Fibroblast of lung (primary cell): Measurements from ENCODE around the gene PCSK6. TPM values are rescaled to one million over a fixed set of nuclear protein-coding genes. Genes with fewer than 3 reads are reported as not detected.

Experiments used
- DNase-seq, 2 donors: peaks; one replicate each; pipeline versions ENCODE4 v3.0.0 to v3.0.0-alpha.2; 2010; ENCODE audit warnings: low read depth in 2 of 2
- H2AFZ ChIP-seq: 2 replicates; pipeline ENCODE4 v1.5.1; 2012; ENCODE audit warnings: low read length, control low read depth, inconsistent platforms
- H3K27ac ChIP-seq: 2 replicates; pipeline ENCODE4 v1.5.1; 2011; ENCODE audit warnings: low read length, control low read depth; ENCODE audit not compliant: insufficient read depth
- H3K27me3 ChIP-seq: 2 replicates; pipeline ENCODE4 v1.5.1; 2011; ENCODE audit warnings: mild to moderate bottlenecking, low read length; ENCODE audit not compliant: control insufficient read depth, insufficient read depth
- H3K36me3 ChIP-seq: 2 replicates; pipeline ENCODE4 v1.5.1; 2011; ENCODE audit warnings: low read length; ENCODE audit not compliant: control insufficient read depth, insufficient read depth
- H3K4me1 ChIP-seq: 2 replicates; pipeline ENCODE4 v1.5.1; 2011; ENCODE audit warnings: low read length; ENCODE audit not compliant: control insufficient read depth, insufficient read depth; ENCODE audit errors: extremely low read depth
- H3K4me2 ChIP-seq: 2 replicates; pipeline ENCODE4 v1.5.1; 2011; ENCODE audit warnings: low read length, control low read depth; ENCODE audit not compliant: insufficient read depth; ENCODE audit errors: extremely low read depth
- H3K4me3 ChIP-seq, 4 experiments: fragments of 200-600 bp in 1 of 4; sonication (generic) in 1 of 4; replicated peaks in 1 of 4; 2 replicates each; pipeline ENCODE4 v1.5.1; 2011 to 2016; ENCODE audit warnings: low read length in 4 of 4, low read depth in 3 of 4, mild to moderate bottlenecking in 3 of 4, control low read depth in 2 of 4, inconsistent platforms in 1 of 4, mixed read lengths in 1 of 4; ENCODE audit not compliant: insufficient read depth in 1 of 4; ENCODE audit errors: control extremely low read depth in 1 of 4
- H3K79me2 ChIP-seq: 2 replicates; pipeline ENCODE4 v1.5.1; 2012; ENCODE audit warnings: mild to moderate bottlenecking, low read length, inconsistent platforms; ENCODE audit not compliant: control insufficient read depth, insufficient read depth
- H3K9ac ChIP-seq: 2 replicates; pipeline ENCODE4 v1.5.1; 2011; ENCODE audit warnings: mild to moderate bottlenecking, low read length, control low read depth; ENCODE audit not compliant: insufficient read depth
- H3K9me3 ChIP-seq: 2 replicates; pipeline ENCODE4 v1.5.1; 2012; ENCODE audit warnings: low read depth, low read length; ENCODE audit not compliant: control insufficient read depth, insufficient read depth
- H4K20me1 ChIP-seq: 2 replicates; pipeline ENCODE4 v1.5.1; 2011; ENCODE audit warnings: low read length; ENCODE audit not compliant: control insufficient read depth, insufficient read depth; ENCODE audit errors: extremely low read depth
- EZH2 ChIP-seq: IDR thresholded peaks from 2 replicates; pipeline ENCODE4 v1.5.1; 2012; ENCODE audit warnings: low read length, control low read depth, mild to moderate bottlenecking; ENCODE audit errors: missing control alignments
- polyA plus RNA-seq, 2 donors: library from polyadenylated mRNA; depleted of rRNA in 1 of 2; stranded (reverse) in 1 of 2; unstranded in 1 of 2; fragments of >200 nt; gene quantifications; 2 replicates each; pipeline ENCODE4 v1.2.1, GENCODE V29; 2011 to 2012; ENCODE audit warnings: missing spikeins in 1 of 2
- total RNA-seq: library from RNA; depleted of rRNA; stranded (reverse); fragments of >200 nt; gene quantifications from 2 replicates; pipeline ENCODE4 v1.2.1, GENCODE V29; 2014
- TF ChIP-seq, protein P1 (sequence below), 2 donors: IDR thresholded peaks in 1 of 2; conservative IDR thresholded peaks in 1 of 2; 1 replicate in 1 of 2; 2 replicates in 1 of 2; pipeline ENCODE4 v1.5.1; 2011 to 2012; ENCODE audit warnings: low read length in 2 of 2, control low read depth in 1 of 2, inconsistent platforms in 1 of 2, low read depth in 1 of 2, mild to moderate bottlenecking in 1 of 2

The PCSK6 gene
- total and polyA plus RNA-seq, 2 donors (not counting 1 experiment from before 2014, with no cell fraction given) = 0.02 to 0.83 TPM

DNA sequence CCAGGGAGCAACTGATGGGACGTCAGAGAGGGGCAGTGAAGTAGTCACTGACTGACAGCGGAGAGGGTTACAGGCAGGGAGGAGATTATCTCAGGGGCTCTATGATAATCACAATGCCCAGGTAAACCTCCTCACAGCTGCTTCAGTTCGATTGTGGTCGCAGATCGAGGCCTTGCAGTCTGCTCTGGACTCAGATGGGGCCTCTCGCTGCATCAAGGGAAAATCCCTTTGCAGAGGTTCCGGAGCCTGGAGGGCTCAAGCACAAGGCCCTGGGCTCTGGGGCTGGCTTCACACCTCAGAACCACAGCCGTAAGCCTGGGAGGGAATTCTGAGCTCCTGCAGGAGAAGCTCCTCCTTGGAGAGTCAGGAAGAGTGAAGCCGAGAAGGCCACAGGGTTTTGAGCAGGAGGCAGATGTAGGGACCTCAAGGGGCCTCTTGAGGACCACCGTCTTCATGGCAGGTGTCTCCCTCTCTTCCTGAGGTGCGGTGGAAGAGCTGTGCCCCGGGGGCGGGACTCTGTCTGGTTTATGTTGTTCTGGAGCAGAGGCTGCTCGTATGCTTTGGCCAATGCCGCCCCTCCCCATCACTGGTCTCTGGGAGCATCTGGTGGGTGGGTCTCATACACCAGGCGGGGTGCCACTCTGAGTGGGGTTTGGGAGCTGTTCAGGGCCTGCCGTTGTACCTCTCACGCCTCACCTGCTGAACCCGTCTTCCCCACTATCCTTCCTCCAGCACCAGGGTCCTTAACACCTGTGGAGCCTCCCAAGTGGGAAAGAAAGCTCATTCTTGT is 175.0 kb downstream of the PCSK6 start:
- TF ChIP-seq EZH2 = no peak
- TF ChIP-seq, protein P1, sequence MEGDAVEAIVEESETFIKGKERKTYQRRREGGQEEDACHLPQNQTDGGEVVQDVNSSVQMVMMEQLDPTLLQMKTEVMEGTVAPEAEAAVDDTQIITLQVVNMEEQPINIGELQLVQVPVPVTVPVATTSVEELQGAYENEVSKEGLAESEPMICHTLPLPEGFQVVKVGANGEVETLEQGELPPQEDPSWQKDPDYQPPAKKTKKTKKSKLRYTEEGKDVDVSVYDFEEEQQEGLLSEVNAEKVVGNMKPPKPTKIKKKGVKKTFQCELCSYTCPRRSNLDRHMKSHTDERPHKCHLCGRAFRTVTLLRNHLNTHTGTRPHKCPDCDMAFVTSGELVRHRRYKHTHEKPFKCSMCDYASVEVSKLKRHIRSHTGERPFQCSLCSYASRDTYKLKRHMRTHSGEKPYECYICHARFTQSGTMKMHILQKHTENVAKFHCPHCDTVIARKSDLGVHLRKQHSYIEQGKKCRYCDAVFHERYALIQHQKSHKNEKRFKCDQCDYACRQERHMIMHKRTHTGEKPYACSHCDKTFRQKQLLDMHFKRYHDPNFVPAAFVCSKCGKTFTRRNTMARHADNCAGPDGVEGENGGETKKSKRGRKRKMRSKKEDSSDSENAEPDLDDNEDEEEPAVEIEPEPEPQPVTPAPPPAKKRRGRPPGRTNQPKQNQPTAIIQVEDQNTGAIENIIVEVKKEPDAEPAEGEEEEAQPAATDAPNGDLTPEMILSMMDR (conservative IDR thresholded peaks at IDR 0.05 in 1 of 2, IDR thresholded peaks at IDR 0.05 in 1 of 2; ENCODE audit: low read depth in 1 of 2, low read length in 2 of 2) = no peak
- H3K27me3 ChIP-seq = peaks cover 4% of the 10 kb centered on the region
- no peak for DNase-seq
- H3K4me1 ChIP-seq = no peaks in the 10 kb centered on the region
- H2AFZ ChIP-seq = no peak overlapping the region
- H3K9ac ChIP-seq = no peak overlapping the region
- no peak overlapping the region for H3K4me3 ChIP-seq
- H3K4me2 ChIP-seq = no peak overlapping the region
- H3K27ac ChIP-seq = no peak overlapping the region
- H3K36me3 ChIP-seq = no peaks in the 10 kb centered on the region
- H3K79me2 ChIP-seq = no peaks in the 10 kb centered on the region
- H4K20me1 ChIP-seq = no peaks in the 10 kb centered on the region
- H3K9me3 ChIP-seq = no peaks in the 10 kb centered on the region

DNA sequence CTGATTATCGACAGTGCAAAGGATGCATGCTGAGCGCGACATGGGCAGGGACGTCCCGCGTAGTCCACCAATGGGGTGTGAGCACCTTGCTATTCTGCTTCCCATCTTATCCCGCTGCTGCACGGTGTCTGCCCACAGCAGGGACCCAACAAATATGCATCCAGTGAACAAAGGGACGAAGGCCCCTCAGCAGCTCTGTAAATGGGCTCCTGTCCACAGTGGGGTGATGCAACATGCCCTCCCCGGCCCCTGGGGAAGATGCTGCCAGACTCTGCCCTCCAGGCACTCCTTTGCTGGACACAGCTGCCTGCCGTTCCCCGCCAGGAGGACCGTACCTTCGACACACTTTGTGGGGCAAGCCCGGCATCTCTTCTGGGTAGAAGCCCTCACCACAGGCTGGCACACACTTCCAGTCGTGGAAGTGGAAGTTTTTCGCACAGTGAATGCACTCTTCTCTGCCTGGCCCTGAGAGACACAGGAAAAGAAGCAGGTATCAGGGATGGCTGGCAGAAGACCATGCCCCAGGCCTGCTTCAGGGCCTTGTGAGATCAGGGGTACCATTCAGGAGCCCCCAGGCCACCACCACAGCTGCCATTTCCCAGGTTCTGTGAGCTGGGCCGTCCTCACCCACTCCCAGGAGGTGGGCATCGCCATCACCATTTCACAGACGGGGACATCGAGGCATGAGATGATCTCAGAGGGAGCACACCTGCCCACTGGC is 176.3 kb downstream of the PCSK6 start:
- no peak overlapping the region for H2AFZ ChIP-seq
- no peak overlapping the region for H3K9ac ChIP-seq
- H3K27ac ChIP-seq = no peak overlapping the region
- no peak for TF ChIP-seq EZH2
- TF ChIP-seq, protein P1 (conservative IDR thresholded peaks at IDR 0.05 in 1 of 2, IDR thresholded peaks at IDR 0.05 in 1 of 2; ENCODE audit: low read depth in 1 of 2, low read length in 2 of 2) = no peak
- H4K20me1 ChIP-seq = no peaks in the 10 kb centered on the region
- no peaks in the 10 kb centered on the region for H3K9me3 ChIP-seq
- no peaks in the 10 kb centered on the region for H3K79me2 ChIP-seq
- no peaks in the 10 kb centered on the region for H3K36me3 ChIP-seq
- H3K4me2 ChIP-seq = no peak overlapping the region
- no peak overlapping the region for H3K4me3 ChIP-seq
- no peaks in the 10 kb centered on the region for H3K4me1 ChIP-seq
- no peak for DNase-seq
- no peaks in the 10 kb centered on the region for H3K27me3 ChIP-seq

DNA sequence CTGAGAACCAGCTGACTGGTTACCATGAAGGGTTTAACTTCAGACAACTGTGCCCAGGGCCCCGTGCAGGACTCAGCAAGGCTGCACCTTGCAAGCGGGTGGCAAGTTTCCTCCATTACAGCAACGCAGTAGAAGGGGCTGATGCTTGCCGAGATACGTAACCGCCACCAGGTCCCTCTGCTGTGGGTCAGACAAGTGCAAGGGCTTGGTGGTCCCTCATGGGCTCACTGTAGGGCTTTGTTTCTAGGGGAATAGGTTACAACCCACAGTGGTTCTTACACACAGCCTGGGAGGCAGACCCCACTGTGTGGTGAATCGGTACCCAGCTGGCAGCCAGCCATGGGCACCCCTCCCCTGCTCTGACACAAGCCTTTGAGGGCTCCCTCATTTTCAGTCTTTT is 179.0 kb downstream of the PCSK6 start:
- Histone ChIP-seq H3K4me2 (no peak overlapping the region), H4K20me1 (no peaks in the 10 kb centered on the region), H3K9me3 (no peaks in the 10 kb centered on the region), H3K4me1 (no peaks in the 10 kb centered on the region), H3K79me2 (no peaks in the 10 kb centered on the region), H3K9ac (no peak overlapping the region), H2AFZ (no peak overlapping the region), H3K27me3 (peaks cover 2% of the 10 kb centered on the region), H3K4me3 (no peak overlapping the region), H3K36me3 (no peaks in the 10 kb centered on the region), H3K27ac (no peak overlapping the region)
- no peak for TF ChIP-seq EZH2
- TF ChIP-seq, protein P1 (conservative IDR thresholded peaks at IDR 0.05 in 1 of 2, IDR thresholded peaks at IDR 0.05 in 1 of 2; ENCODE audit: low read depth in 1 of 2, low read length in 2 of 2) = no peak
- no peak for DNase-seq
